HG02588 (cell line): ENCODE measurements around the gene ZNF175.

Experiments
- ATAC-seq: cut with Tn5 transposase; IDR thresholded peaks from one replicate; pipeline ENCODE4 v1.9.1; 2021; ENCODE audit warnings: mild to moderate bottlenecking, moderate library complexity; ENCODE audit not compliant: unreplicated experiment

ZNF175 gene

DNA sequence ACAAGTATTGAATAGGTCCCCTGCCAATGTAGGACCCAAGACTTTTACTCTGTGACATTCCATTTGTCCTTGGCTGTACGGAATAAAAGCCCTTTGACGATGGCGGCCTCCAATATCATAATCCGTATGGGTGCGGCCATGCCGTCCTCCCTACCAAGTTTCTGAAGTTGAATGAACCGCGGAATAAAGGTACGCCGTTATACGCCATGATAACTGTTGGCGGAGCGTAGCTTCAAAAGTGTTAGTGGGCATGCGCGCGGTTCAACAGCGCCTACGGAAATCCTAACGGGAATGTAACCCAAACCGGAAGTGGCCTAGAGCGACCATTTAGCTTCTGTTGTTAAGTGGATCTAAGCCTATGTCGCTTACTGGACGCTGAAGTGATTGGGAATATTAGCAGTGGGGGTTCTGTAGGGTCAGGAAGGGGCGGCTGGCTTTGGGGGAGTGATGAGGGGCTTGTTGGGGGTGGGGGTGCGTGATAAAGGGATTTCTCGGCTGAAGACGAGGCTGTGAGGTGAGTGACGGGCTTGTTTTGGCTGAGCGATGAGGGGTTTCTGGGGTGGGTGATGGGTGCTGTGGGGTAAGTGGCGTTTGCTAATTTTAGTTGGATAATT lies at the start of gene ZNF175:
Gene ZNF175, plus strand, starts transcription at position 322 of the 614 bp plus-strand sequence. CDS start 2,047 bp downstream, outside the sequence.
- ATAC-seq, result peak; percentile 83

GRCh38 chr19:51521357-51521756 lies 49.7 kb upstream of the ZNF175 start:
- ATAC-seq, result no peak

GRCh38 chr19:51521781-51522180 lies 49.3 kb upstream of the ZNF175 start:
- no peak for ATAC-seq

DNA sequence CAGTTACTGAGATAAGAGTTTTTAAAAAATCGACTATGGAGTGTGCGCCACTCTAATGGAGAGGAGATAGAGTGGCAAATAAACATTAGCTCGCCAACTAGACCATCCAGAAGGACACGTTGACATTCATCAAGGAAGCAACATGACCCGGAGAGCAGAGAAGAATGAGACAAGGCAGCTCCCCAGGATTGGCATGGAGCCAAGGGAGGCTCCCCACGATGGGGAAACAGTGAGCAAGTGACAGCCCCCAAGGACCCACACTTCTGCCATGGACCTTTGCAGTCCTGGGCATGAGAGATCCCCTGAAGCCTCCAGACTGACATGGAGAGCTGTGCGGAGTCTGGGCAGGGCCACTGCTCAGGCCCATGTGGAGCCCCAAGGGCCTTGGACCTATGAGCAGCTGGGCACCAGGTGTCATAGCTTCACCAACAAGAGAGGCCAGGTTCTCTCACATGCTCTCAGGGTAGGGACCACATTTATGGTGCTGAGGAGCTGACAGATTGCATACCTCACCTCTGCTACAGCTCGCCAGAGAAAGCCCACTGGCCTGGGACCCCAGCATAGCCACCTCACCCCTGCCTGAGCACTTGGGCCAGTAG lies 46.3 kb upstream of the ZNF175 start:
- ATAC-seq, result no peak

- ATAC-seq, result no peak
Measured at GRCh38 chr19:51525651-51526050, 45.4 kb upstream of the ZNF175 start.

DNA sequence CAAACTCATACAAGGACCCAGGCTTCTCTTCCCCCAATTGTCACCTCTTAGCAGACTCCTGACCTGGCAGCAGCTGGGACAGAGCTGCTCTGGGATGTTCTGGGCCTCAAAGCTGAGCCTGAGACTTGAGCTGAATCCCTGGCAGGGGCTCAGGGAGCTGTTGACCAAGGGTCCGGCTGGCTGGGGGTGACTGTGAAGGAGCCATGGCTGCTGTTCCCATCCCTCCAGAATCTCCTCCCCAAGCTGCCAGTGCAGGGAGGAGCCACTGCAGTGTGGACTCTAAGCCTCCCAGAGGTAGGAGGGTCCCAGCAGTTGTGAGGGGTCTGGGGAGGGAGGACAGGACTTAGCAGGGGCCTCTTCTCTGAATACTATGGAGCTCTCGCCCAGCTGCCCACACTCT lies 41.8 kb upstream of the ZNF175 start:
- no peak for ATAC-seq

GRCh38 chr19:51530616-51531015 lies 40.5 kb upstream of the ZNF175 start:
- ATAC-seq, result no peak

DNA sequence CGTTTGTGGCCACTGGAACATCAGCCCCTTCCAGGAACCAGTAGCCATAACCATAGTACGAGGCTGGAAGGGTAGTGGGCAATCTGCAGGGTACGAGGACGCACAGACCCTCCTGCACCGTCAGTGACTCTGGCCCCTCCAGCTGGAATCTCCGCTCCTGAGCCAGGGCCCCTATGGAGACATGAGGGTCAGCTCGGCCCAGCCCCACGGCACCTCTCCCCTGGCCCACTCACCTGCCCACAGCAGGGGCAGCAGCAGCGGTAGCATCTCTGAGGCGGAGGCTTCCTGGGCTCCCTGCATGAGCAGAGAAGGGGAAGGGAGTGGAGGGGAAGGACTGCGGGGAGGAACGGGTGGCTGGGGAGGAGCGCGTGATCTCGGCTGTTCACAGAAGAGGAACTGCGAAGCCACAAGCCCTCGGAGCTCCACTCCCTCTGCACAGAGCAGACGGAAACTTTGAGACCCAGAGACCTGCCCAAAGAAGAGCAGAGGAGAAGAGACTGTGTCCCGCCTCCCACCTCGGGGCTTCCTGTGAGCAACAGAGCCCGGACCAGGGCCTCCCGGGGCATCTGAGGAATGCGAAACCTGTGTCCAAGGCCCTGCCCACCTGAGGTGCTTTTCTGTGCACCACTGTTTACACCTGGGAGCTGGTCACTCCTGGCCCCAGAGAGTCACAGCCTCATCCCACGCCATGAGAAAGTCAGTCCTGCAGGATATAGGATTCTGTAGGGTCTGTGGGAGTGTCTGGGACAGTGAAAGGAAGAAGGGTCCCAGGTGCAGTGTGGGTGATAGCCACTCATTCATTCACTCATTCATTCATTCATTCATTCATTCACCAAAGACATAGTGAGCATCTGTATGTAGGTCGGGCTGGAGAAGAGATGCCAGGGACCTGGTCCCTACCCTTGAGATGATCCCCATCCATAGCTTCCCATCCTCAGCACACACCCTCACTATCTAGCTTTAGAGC lies 39.5 kb upstream of the ZNF175 start, which contains the start of gene SIGLEC6:
Gene SIGLEC6, minus strand, starts transcription at position 322 of the 967 bp plus-strand sequence. Its CDS starts 22 bp downstream, at position 300.
- no peak for ATAC-seq

DNA sequence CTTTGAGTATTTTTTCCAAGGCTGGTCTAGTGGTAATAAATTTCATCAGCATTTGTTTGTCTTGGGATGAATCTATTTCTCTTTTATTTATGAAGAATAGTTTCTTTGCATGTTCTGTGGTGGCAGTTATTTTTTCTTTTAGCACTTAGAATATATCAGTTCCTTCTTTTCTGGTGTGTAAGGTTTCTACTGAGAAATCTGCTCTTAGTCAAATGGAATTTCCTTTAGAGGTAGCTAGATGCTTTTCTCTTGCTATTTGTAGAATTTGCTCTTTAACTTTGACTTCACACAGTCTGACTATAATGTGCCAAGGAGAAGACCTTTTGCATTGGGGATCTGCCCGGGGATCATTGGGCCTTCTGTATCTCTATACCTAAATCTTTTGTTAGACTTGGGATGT lies 35.5 kb upstream of the ZNF175 start:
- no peak for ATAC-seq

GRCh38 chr19:51539821-51540366 lies 31.2 kb upstream of the ZNF175 start:
- ATAC-seq, result no peak

DNA sequence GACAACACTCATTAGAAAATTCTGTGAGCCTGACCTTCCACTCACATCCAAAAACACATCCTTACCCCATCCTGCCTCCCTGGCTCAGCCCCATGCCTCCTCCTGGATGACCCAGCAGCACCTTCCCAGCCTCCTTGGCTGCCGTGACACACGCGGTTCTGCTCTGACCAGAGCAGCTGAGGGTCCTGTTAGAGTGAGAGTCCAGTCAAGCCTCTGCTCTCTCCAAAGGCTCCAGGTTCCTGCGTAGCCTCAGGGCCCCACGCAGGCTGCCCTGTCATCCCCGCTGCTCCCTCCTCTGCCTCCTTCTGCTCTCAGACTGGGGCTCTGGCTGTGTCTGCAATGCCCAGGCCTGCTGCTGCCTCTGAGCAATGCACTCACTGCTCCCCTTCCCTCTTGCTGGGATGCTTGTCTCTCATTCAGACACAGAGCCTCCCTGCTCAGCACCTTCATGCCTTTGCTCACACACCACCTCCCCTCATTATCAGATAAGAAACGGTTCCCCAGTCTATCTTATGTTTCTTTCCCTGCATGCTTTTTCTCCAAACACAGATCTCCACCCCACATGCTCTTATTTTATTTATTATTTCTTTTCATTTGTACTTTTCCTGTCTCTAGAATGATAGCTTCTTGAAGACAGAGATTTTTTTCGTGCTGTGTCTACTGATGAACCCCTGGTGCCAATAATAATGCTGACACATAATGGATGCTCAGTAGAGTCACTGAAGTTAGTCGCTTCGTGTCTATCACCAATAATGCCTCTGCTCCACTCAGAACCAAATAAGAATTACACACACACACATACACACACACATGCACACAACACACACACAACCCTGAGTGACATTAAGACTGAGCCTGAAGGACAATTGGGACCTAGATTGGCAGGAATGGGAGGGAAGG lies 29.4 kb upstream of the ZNF175 start:
- ATAC-seq, result no peak

- ATAC-seq, result no peak
Measured at GRCh38 chr19:51542699-51543098, 28.4 kb upstream of the ZNF175 start.

DNA sequence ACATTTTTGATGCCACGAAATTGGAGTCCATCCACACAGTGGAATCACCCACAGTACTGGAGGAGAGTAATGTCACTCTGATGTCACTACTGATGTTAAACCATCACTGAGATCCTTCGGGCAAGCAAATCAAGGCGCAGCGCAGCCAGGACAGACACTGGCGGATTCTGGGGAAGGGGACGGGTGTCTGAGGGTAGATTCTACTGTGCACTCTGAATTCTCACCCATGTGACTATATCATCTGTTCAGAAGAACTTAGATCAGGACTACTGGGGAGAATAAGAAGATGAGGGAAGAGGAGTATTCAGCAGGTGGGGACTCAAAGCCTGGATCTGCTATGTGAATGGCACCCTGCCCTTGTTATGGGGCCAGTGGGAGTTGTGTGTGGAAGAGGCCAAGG lies 27.0 kb upstream of the ZNF175 start:
- no peak for ATAC-seq

GRCh38 chr19:51546107-51546649 lies 24.9 kb upstream of the ZNF175 start:
- no peak for ATAC-seq

- no peak for ATAC-seq
Measured at GRCh38 chr19:51546650-51547396, 24.3 kb upstream of the ZNF175 start.

- no peak for ATAC-seq
Measured at GRCh38 chr19:51547397-51548212, 23.5 kb upstream of the ZNF175 start.

DNA sequence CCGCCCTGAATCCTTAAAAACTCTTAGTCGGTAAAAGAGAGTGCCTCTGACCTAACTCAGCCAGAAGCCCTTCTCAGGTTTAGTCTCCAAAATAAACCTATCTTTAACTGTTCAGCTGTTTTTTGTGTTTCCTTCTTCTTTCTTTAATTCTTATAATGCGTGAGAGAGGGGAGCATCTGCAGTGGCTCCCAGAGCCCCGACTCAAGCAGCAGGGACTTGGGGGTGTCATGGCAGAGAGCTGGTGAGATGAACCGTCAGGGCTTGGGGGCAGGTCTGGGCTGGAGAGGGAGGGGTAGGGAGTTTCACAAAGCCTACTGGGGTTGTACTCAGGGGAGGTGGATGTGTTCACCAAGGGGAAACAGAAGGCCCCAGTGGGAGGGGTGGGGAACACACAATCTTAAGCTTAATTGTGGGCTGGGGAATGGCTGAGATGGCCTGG lies 22.9 kb upstream of the ZNF175 start:
- ATAC-seq, result no peak

GRCh38 chr19:51548891-51549305 lies 22.2 kb upstream of the ZNF175 start:
- ATAC-seq, result no peak
